HEK293 (cell line): ENCODE results near the gene SPOUT1.

Experiments
- CTCF ChIA-PET: fragments of 350-600 bp; formaldehyde crosslinking; extraction: SDS; loops from one replicate; lab custom pipeline; 2021; ENCODE audit warnings: antibody characterized with exemption; lab: Yijun Ruan, JAX
- POLR2A ChIA-PET: fragments of 300-600 bp; formaldehyde crosslinking; extraction: SDS; loops from one replicate; lab custom pipeline; 2020; ENCODE audit warnings: antibody characterized with exemption, inconsistent platforms; lab: Yijun Ruan, JAX
- H3K27ac ChIP-seq: fragments of 200-500 bp; sonication (Bioruptor generic); 2 replicates; pipeline ENCODE4 v1.5.1; 2014; ENCODE audit warnings: low read depth, low read length, control low read depth, inconsistent platforms; ENCODE audit errors: extremely low read depth
- H3K36me3 ChIP-seq, 2 experiments: fragments of 200-500 bp in 1 of 2; sonication (Bioruptor generic) in 1 of 2; 1 replicate in 1 of 2; 2 replicates in 1 of 2; pipeline ENCODE4 v1.5.1; 2014 to 2017; ENCODE audit warnings: inconsistent platforms in 2 of 2, low read length in 2 of 2; ENCODE audit not compliant: control insufficient read depth in 2 of 2, insufficient read depth in 1 of 2
- H3K4me1 ChIP-seq: fragments of 200-500 bp; sonication (Bioruptor generic); 2 replicates; pipeline ENCODE4 v1.5.1; 2014; ENCODE audit warnings: mild to moderate bottlenecking, low read length, inconsistent platforms; ENCODE audit not compliant: control insufficient read depth, insufficient read depth
- H3K4me3 ChIP-seq: 2 replicates; pipeline ENCODE4 v1.5.1; 2011; ENCODE audit warnings: low read depth, mild to moderate bottlenecking, control low read depth, low read length, moderate library complexity
- H3K9me3 ChIP-seq: fragments of 200-500 bp; sonication (Bioruptor generic); 2 replicates; pipeline ENCODE4 v1.5.1; 2014; ENCODE audit warnings: low read depth, low read length, inconsistent platforms; ENCODE audit not compliant: control insufficient read depth, insufficient read depth
- EGR2 ChIP-seq: fragments of 450-650 bp; formaldehyde crosslinking; IDR thresholded peaks from 2 replicates; pipeline ENCODE4 v1.5.1; 2016; ENCODE audit warnings: low read depth, missing biosample characterization, missing genetic modification characterization
- IKZF3 ChIP-seq: fragments of 450-650 bp; IDR thresholded peaks from 2 replicates; pipeline ENCODE4 v1.5.0; 2018; ENCODE audit warnings: missing biosample characterization, mild to moderate bottlenecking, missing genetic modification characterization, moderate library complexity
- PBX3 ChIP-seq: sonication (generic); formaldehyde crosslinking; IDR thresholded peaks from 2 replicates; pipeline ENCODE4 v1.8.1; 2022; ENCODE audit warnings: mild to moderate bottlenecking, moderate library complexity, missing genetic modification reagents
- WT1 ChIP-seq: fragments of 450-650 bp; formaldehyde crosslinking; IDR thresholded peaks from 2 replicates; pipeline ENCODE4 v1.5.1; 2016; ENCODE audit warnings: missing biosample characterization, missing genetic modification characterization
- ZNF132 ChIP-seq: fragments of 450-650 bp; formaldehyde crosslinking; IDR thresholded peaks from 2 replicates; pipeline ENCODE4 v1.5.1; 2017; ENCODE audit warnings: missing biosample characterization, missing genetic modification characterization, borderline replicate concordance
- ZNF140 ChIP-seq: fragments of 450-650 bp; formaldehyde crosslinking; IDR thresholded peaks from 2 replicates; pipeline ENCODE4 v1.5.1; 2016; ENCODE audit warnings: missing biosample characterization, missing genetic modification characterization
- ZNF24 ChIP-seq: fragments of 450-650 bp; formaldehyde crosslinking; IDR thresholded peaks from 2 replicates; pipeline ENCODE4 v1.5.1; 2016; ENCODE audit warnings: missing biosample characterization, missing genetic modification characterization
- ZNF302 ChIP-seq: fragments of 450-650 bp; formaldehyde crosslinking; IDR thresholded peaks from 2 replicates; pipeline ENCODE4 v1.5.1; 2016; ENCODE audit warnings: missing biosample characterization, missing genetic modification characterization, low read depth
- ZNF341 ChIP-seq: fragments of 450-650 bp; formaldehyde crosslinking; IDR thresholded peaks from 2 replicates; pipeline ENCODE4; 2016; ENCODE audit warnings: low read depth, missing biosample characterization, missing genetic modification characterization
- ZNF350 ChIP-seq: fragments of 450-650 bp; formaldehyde crosslinking; IDR thresholded peaks from 2 replicates; pipeline ENCODE4 v1.5.0; 2017; ENCODE audit warnings: missing biosample characterization, mild to moderate bottlenecking, missing genetic modification characterization
- ZNF37A ChIP-seq: fragments of 450-650 bp; IDR thresholded peaks from 2 replicates; pipeline ENCODE4 v1.5.1; 2018; ENCODE audit warnings: missing biosample characterization, missing genetic modification characterization
- ZNF513 ChIP-seq: fragments of 450-650 bp; IDR thresholded peaks from 2 replicates; pipeline ENCODE4 v1.5.1; 2018; ENCODE audit warnings: missing biosample characterization, missing genetic modification characterization
- ZNF549 ChIP-seq: fragments of 450-650 bp; IDR thresholded peaks from 2 replicates; pipeline ENCODE4 v1.5.1; 2018; ENCODE audit warnings: missing biosample characterization, missing genetic modification characterization, mild to moderate bottlenecking, inconsistent platforms, moderate library complexity
- ZNF623 ChIP-seq: fragments of 450-650 bp; formaldehyde crosslinking; IDR thresholded peaks from 2 replicates; pipeline ENCODE4 v1.5.1; 2016; ENCODE audit warnings: missing biosample characterization, missing genetic modification characterization
- ZNF658 ChIP-seq: fragments of 450-650 bp; formaldehyde crosslinking; IDR thresholded peaks from 2 replicates; pipeline ENCODE4; 2016; ENCODE audit warnings: missing biosample characterization, missing genetic modification characterization
- ZNF777 ChIP-seq: fragments of 450-650 bp; formaldehyde crosslinking; IDR thresholded peaks from 2 replicates; pipeline ENCODE4 v1.5.1; 2017; ENCODE audit warnings: missing biosample characterization, missing genetic modification characterization, borderline replicate concordance
- ZSCAN5A ChIP-seq: fragments of 450-650 bp; formaldehyde crosslinking; IDR thresholded peaks from 2 replicates; pipeline ENCODE4 v1.5.1; 2016; ENCODE audit warnings: missing biosample characterization, missing genetic modification characterization
- TF ChIP-seq, protein P1 (sequence below): fragments of 450-650 bp; formaldehyde crosslinking; IDR thresholded peaks from 2 replicates; pipeline ENCODE4 v1.5.1; 2016; ENCODE audit warnings: missing biosample characterization, missing genetic modification characterization
- TF ChIP-seq, protein P2 (sequence below): fragments of 450-650 bp; formaldehyde crosslinking; IDR thresholded peaks from 2 replicates; pipeline ENCODE4 v1.5.1; 2016; ENCODE audit warnings: missing biosample characterization, missing genetic modification characterization
- TF ChIP-seq, protein P3 (sequence below): fragments of 450-650 bp; formaldehyde crosslinking; IDR thresholded peaks from 2 replicates; pipeline ENCODE4 v1.5.1; 2016; ENCODE audit warnings: missing biosample characterization, missing genetic modification characterization
- TF ChIP-seq, protein P4 (sequence below): fragments of 450-650 bp; formaldehyde crosslinking; IDR thresholded peaks from 2 replicates; pipeline ENCODE4 v1.5.1; 2017; ENCODE audit warnings: missing biosample characterization, missing genetic modification characterization

SPOUT1 gene

GRCh38 chr9:128807827-128808226 is 21.8 kb downstream of the SPOUT1 start (continued):
- no peak for TF ChIP-seq PBX3 (CRISPR knock-in tag)
- no peak for TF ChIP-seq ZNF623 (tag by site-specific recombination)
- TF ChIP-seq ZNF777 = no peak
- TF ChIP-seq, protein P1, sequence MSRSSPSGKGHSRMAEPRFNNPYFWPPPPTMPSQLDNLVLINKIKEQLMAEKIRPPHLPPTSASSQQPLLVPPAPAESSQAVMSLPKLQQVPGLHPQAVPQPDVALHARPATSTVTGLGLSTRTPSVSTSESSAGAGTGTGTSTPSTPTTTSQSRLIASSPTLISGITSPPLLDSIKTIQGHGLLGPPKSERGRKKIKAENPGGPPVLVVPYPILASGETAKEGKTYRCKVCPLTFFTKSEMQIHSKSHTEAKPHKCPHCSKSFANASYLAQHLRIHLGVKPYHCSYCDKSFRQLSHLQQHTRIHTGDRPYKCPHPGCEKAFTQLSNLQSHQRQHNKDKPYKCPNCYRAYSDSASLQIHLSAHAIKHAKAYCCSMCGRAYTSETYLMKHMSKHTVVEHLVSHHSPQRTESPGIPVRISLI (tag by site-specific recombination) = no peak
- TF ChIP-seq ZSCAN5A (tag by site-specific recombination) = no peak
- TF ChIP-seq ZNF658 (tag by site-specific recombination) = no peak

DNA sequence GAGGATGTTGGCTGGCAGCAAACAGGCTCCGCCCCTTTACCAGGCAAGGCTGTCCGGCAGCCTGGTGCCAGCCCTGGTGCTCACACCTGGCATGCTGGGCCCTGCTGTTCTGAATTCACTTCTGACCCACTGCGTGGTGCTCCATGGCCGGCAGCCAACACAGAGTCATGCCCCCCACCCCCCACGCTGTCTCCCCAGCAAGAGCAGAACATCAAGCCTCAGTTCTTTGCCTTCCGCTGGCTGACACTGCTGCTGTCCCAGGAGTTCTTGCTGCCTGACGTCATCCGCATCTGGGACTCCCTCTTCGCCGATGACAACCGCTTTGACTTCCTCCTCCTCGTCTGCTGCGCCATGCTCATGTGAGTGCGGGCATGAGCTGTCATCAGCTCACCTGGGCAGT is 23.9 kb downstream of the SPOUT1 start:
- ChIA-PET CTCF (no interaction called here), POLR2A (interaction anchor here (0.6 to 1.7 kb wide), 2 partner anchors 13 to 67 kb away, joined by 4 read pairs; partner anchors contain the start of gene ENDOG)
- peaks cover 4 to 74% of the 10 kb centered on the region in 2 experiments; a peak in 2 of 3 replicates for H3K36me3 ChIP-seq

More for the DNA sequence above, 23.9 kb downstream of the SPOUT1 start:
- Histone ChIP-seq H3K4me3 (no peak overlapping the region), H3K27ac (no peak overlapping the region)
- TF ChIP-seq ZNF513 (no peak), WT1 (tag by site-specific recombination) (no peak), ZNF350 (tag by site-specific recombination) (no peak), IKZF3 (no peak), ZNF549 (no peak), EGR2 (tag by site-specific recombination) (no peak), ZNF132 (tag by site-specific recombination) (no peak), ZNF24 (tag by site-specific recombination) (no peak), ZNF37A (tag by site-specific recombination) (no peak), ZNF302 (tag by site-specific recombination) (no peak), ZNF140 (tag by site-specific recombination) (no peak), ZNF341 (tag by site-specific recombination) (no peak), ZSCAN5A (tag by site-specific recombination) (no peak)
- TF ChIP-seq, protein P2, sequence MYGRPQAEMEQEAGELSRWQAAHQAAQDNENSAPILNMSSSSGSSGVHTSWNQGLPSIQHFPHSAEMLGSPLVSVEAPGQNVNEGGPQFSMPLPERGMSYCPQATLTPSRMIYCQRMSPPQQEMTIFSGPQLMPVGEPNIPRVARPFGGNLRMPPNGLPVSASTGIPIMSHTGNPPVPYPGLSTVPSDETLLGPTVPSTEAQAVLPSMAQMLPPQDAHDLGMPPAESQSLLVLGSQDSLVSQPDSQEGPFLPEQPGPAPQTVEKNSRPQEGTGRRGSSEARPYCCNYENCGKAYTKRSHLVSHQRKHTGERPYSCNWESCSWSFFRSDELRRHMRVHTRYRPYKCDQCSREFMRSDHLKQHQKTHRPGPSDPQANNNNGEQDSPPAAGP (tag by site-specific recombination) = no peak
- TF ChIP-seq, protein P3, sequence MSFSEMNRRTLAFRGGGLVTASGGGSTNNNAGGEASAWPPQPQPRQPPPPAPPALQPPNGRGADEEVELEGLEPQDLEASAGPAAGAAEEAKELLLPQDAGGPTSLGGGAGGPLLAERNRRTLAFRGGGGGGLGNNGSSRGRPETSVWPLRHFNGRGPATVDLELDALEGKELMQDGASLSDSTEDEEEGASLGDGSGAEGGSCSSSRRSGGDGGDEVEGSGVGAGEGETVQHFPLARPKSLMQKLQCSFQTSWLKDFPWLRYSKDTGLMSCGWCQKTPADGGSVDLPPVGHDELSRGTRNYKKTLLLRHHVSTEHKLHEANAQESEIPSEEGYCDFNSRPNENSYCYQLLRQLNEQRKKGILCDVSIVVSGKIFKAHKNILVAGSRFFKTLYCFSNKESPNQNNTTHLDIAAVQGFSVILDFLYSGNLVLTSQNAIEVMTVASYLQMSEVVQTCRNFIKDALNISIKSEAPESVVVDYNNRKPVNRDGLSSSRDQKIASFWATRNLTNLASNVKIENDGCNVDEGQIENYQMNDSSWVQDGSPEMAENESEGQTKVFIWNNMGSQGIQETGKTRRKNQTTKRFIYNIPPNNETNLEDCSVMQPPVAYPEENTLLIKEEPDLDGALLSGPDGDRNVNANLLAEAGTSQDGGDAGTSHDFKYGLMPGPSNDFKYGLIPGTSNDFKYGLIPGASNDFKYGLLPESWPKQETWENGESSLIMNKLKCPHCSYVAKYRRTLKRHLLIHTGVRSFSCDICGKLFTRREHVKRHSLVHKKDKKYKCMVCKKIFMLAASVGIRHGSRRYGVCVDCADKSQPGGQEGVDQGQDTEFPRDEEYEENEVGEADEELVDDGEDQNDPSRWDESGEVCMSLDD (tag by site-specific recombination) = no peak
- TF ChIP-seq, protein P4, sequence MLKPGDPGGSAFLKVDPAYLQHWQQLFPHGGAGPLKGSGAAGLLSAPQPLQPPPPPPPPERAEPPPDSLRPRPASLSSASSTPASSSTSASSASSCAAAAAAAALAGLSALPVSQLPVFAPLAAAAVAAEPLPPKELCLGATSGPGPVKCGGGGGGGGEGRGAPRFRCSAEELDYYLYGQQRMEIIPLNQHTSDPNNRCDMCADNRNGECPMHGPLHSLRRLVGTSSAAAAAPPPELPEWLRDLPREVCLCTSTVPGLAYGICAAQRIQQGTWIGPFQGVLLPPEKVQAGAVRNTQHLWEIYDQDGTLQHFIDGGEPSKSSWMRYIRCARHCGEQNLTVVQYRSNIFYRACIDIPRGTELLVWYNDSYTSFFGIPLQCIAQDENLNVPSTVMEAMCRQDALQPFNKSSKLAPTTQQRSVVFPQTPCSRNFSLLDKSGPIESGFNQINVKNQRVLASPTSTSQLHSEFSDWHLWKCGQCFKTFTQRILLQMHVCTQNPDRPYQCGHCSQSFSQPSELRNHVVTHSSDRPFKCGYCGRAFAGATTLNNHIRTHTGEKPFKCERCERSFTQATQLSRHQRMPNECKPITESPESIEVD = no peak
- TF ChIP-seq, all 188 proteins: peak for 0
- Histone ChIP-seq H3K9me3 (no peaks in the 10 kb centered on the region), H3K4me1 (no peaks in the 10 kb centered on the region)
